Stimulated activated CD4-positive, alpha-beta T cell treated with anti-CD3 and anti-CD28 coated beads, TNF-alpha, amount 100 ng/mL, for 24 hours (primary cell): ENCODE data around the gene FBXL16.
"Not testable (repeated sequence)": the region's sequence is repeated elsewhere in the genome, so short reads cannot be mapped to it uniquely, and the experiment has no call there.

Experiments
- DNase-seq, 3 experiments: peaks; one replicate each; pipeline ENCODE4 v3.0.0-alpha.2; 2020; ENCODE audit warnings: low read depth in 3 of 3

The FBXL16 gene, protein sequence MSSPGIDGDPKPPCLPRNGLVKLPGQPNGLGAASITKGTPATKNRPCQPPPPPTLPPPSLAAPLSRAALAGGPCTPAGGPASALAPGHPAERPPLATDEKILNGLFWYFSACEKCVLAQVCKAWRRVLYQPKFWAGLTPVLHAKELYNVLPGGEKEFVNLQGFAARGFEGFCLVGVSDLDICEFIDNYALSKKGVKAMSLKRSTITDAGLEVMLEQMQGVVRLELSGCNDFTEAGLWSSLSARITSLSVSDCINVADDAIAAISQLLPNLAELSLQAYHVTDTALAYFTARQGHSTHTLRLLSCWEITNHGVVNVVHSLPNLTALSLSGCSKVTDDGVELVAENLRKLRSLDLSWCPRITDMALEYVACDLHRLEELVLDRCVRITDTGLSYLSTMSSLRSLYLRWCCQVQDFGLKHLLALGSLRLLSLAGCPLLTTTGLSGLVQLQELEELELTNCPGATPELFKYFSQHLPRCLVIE

DNA sequence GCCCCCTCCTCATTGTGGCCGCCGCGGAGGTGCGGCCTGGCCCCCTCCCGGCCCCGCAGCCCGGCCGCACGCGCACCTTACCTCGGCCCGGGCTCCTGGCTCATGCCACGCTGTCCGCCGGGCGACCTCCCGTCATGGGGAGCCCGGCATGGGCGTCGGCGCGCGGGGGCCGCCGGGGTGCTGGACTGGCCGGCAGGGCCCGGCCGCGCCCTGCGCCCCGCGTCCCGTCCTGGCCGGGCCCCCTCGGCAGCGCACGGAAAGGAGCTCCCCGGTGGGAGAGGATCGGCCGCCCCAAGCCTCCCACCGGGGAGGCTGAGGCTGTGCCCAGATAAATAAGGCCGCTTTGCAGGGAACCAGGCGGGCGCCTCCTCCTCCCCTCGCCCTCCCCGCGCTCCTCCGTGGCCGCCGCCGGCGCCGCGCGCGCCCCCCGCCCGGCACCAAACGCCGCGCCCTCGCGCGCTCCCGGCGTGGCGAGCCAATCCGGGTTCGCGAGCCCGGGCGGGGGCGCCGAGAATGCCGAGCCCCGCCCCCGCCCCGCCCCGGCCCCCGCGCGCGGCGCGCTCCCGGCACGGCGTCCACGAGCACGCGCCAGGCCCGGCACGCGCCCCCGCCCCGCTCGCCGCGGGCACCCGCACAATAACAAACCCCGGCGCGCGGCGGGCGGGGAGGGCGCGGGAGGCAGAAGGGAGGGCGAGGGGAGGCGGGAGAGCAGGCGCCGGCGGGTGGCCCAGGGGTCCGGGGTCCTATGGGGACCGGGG lies at the start of gene FBXL16:
Gene FBXL16 (minus strand): TSS at position 371 of the 758 bp plus-strand sequence. CDS start 8,396 bp downstream, outside the sequence.
- DNase-seq: no peak

DNA sequence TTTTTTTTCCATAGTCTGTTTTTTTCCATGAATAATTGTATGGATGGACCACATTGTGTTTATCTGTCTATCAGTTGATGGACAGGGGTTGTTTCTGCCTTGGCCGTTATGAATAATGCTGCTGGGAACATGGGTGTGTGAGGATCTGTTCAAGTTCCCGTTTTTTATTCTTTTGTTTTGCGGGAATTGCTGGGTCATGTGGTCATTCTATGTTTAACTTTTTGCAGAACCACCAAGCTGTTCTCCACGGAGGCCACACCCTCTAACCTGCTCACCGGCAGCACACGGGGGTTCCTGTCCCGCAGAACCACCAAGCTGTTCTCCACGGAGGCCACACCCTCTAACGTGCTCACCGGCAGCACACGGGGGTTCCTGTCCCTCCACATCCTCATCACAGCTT lies 49.1 kb upstream of the FBXL16 start:
- no peak for DNase-seq

DNA sequence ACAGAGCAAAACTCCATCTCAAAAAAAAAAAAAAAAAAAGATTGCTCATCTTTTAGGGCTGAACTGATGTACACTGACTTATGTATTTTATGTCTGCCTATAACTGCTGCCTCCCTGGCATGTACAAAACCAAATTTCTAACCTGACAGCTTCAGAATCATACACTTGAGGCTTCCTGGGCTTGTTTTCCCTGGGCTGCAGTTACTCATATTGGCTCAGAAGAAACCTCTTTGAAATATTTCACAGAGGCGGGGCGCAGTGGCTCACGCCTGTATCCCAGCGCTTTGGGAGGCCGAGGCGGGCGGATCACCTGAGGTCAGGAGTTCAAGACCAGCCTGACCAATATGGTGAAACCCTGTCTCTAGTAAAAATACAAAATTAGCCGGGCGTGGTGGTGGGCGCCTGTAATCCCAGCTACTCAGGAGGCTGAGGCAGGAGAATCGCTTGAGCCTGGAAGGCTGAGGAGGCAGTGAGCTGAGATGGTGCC lies 48.6 kb upstream of the FBXL16 start:
- DNase-seq: not testable (repeated sequence)

DNA sequence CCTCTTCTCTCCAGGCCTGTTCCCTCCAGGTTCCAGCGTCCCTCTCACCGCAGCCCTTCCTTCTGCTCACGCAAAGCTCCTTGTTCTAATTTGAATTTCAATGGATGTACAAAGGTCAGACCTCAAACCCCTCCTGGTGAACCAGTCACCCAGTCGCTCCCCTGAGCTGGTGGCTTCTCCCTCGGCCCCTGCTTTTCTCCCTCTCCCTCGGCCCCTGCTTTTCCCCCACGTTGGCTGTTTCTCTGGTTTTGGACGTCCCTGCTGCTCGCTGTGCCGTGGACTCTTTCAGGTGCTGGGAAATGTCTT lies 46.4 kb upstream of the FBXL16 start:
- DNase-seq: no peak

DNA sequence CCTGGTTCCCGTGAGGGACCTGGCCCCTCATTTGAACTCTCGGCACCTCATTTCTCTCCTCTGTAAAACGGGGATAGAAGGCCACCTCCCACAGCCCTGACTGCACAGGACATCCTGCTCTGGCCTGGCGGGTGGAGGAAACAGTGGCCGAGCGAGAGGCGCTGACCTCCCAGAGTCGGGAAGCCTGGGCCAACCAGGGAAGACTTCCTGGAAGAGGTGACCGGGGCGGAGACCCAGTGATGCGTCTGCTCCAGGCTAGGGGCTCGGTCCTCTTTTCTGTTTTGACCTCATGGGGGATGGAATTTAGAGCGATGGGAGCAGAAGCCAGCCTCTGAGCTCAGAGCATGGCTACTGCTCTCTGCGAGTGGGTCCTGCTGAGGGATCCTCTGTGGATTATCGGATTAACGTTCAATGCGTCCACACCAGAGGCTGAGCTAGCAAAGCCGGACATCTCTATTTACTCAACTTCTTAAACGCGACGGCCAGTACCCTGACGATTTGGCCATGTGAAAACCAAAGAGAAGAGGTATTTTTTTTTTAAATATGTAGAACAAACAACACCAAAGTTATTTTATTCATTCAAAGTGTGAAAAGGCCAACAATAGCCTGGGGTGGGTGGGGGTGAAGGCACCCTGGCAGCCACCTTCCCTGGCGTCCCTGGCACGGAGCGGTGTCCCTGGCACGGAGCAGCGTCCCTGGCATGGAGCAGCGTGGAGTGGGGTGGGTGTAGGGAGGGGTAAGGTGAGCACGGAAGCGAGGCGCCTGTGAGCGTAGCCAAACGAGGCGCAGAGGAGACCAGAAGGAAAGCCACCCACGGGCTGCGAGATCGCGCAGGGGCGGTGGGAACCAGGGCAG lies 45.8 kb upstream of the FBXL16 start:
- DNase-seq: no peak

DNA sequence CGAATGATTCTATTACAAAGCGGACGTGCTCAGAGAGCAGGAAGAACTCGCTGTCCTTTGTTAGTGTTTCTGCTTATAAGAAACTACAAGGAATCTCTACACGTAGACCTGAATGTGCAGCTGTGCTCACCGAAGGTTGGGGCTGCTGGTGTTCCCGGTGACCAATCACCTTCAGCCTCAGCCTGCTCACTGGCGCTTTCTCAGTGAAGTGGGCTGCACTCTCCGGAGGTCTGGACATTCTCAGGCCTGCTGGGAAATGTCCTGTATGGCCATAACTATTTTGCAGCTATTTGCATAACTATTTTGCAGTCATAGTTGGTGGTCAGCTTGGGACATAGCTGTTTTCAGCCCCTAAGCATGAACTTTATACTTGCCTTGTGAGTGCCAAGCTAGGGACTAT lies 44.9 kb upstream of the FBXL16 start:
- DNase-seq: no peak

DNA sequence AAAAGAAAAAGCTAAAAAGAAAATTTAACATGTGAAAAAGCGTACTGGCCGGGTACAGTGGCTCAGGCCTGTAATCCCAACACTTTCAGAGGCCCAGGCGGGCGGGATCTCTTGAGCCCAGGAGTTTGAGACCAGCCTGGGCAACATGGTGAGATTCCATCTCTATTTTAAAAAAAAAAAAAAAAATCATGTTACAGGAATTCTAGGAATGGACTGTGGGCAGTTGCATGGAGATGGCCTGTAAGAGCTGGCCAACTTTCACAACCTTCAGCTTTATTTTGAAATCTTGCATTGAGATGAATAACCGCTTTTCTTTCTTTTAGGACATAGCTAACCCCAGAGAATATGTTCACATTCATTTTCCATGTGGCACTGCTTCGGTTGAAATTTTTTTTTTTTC lies 43.4 kb upstream of the FBXL16 start:
- no peak for DNase-seq

DNA sequence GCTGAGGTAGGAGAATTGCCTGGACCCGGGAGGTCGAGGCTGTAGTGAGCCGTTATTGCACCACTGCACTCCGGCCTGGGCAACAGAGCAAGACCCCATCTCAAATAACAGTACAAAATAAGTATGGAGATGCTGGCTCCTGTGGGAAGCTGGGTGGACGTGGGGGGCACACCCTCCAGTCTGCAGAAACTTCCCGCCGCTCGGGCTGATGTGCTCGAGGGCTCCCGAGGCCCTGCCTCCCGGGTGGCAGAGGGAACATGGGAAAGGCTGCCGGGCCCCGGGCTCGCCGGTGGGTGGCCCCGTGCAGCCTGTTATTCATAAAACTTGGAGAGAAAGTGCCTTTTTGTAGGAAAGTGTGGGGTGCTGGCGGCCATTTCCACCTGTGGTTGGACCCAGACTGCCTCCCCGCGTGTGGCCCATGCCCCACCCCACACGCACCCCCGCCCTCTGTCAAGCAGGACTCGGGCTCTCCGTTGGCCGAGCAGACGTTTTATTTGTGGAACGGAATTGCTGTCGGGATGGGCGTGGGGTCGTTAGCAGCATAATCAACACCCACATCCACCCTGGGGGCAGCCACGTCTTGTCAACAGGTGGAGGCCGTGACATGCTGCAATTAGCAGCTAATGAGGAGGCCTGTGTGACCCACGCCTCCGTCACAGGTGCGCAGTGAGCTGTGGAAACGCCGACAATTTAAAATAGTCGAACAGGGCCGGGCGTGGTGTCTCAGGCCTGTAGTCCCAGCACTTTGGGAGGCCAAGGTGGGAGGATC lies 42.6 kb upstream of the FBXL16 start:
- no peak for DNase-seq

DNA sequence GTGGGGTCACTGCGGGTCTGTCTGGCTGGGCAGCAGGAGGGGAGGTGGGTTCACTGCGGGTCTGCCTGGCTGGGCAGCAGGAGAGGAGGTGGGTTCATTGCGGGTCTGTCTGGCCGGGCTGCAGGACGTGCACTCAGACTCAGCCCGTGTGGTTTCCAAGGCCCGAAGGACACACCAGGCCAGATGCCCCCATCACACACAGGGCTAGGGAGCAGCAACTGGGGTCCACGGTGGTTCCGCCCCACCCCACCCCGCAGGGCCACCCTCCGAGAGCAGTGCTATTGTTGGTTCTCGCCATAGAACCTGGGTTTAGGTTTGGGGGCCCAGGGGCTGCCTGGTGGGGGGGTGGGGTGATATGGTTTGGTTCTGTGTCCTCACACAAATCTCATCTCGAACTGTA lies 41.0 kb upstream of the FBXL16 start:
- no peak for DNase-seq

DNA sequence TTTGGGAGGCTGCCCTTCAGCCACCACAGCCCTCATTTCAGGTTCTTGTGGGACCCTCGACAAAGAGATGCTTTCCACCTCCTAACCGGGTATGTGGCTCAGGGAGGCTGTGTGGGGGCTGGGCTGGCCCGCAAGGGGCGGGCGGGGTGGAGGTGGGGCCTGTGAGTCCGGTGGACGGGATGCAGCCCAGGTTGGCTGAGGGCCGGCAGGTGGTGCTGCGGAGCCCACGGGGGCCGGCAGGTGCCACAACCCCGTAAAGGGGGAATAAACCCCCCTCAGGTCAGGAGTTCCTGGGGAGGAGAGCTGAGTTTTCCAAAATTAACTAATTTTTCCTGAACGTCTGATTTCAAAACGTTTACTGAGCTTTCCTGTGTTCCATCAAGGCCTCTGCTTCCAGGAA lies 40.1 kb upstream of the FBXL16 start:
- peak in 1 of 3 experiments; percentile 28 for DNase-seq

DNA sequence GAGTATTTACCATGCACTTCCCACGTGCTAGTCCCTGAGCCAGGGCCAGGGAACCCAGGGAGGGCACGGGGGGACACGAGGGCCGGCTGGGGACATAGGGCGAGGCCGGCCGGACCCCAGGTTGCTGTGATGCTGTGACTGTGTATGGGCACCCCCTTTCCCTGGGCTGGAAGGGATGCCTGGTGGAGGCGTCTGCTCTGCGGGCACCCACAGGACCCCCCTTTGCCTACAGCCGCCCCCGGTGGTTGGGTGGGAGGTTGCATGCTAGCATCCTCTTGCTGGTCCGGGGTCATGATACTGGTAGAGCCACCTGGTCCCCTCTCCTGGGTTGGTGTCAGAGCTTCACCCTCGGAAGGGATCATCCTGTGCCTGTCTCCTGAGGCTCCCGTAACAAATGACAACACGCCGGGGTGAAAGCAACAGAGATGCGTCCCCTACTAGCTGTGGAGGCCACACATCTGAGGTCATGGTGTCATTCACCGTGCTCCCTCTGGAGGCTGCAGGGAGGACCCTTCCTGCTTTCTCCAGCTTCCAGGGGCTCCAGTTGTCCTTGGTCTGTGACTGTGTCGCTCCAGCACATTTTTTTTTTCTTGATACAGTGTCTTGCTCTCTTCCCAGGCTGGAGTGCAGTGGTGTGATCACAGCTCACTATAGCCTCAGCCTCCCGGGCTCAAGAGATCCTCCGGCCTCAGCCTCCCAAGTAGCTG lies 38.3 kb upstream of the FBXL16 start:
- no peak for DNase-seq

DNA sequence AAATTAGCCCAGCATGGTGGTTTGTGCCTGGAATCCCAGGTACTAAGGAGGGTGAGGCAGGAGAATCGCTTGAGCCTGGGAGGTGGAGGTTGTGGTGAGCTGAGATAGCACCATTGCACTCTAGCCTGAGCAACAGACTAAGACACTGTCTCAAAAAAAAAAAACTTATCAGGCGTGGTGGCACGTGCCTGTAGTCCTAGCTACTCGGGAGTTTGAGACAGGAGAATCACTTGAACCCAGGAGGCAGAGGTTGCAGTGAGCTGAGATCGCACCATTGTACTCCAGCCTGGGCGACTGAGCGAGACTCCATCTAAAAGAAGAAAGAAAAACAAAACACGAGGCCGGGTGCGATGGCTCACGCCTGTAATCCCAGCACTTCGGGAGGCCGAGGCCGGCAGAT lies 37.3 kb upstream of the FBXL16 start:
- DNase-seq: not testable (repeated sequence)

DNA sequence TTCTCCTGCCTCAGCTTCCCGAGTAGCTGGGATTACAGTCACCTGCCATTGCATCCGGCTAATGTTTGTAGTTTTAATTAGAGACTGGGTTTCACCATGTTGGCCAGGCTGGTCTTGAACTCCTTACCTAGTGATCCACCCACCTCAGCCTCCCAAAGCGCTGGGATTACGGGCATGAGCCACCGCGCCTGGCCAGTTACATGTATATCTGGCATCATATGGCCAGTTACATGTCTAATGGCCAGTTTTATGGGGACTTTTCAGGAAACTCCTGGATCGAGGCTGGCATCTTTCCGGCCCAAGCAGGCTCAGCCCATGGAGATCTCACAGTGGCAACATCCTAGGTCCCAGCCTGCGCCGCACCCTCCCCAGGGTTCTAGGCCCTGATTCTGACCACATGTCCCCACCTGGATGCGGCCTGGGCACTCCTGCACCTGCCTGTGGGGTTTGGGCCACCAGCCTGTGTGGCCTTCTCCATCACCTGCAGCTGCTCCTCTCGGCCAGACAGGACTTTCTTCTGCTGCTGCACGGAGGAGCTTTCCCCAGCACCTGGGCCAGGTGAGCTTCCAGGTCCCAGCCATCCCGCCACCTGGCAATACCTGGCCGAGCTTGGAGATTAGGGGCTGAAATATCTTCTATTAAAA lies 36.5 kb upstream of the FBXL16 start:
- DNase-seq: no peak

DNA sequence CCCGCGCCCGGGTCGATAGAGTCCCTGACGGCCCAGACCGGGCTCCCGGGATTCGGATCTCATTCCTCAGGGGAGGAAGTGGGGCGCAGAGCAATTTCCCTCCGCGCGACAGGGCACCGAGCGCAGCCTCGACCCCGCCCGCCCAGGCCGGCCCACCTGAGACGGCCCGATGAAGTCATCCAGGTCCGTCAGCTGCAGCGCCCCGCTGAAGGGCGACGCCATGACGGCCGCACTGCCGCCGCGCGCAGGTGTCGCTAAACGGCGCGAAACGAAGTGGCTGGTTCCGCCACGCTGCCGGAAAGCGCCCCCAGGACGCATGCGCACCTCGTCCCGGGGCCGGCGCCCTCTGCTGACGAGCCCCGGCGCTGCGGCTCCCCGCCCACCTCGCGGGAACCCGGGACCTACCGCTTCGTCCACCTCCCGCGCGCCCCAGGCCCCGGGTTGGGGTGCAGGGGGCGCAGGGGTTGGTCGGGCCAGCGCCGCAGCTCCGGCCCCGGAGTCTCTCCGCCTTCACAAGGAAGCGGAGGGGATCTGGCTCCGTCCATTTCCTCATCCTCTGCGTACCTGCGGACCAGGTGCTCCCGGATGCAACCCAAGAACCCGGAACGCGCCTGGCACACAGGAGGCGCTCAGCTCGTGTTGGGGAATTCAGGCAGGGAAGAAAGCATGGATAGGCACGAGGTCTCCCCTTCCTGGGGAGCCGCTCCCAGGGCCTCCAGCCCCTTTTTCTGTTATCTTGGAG lies 35.3 kb upstream of the FBXL16 start, which contains the start of gene CIAO3:
Gene CIAO3 (minus strand): TSS at position 234 of the 742 bp plus-strand sequence. CDS start 12 bp downstream, at position 222.
- DNase-seq: peak; percentile 85 to 93 (median 90)

DNA sequence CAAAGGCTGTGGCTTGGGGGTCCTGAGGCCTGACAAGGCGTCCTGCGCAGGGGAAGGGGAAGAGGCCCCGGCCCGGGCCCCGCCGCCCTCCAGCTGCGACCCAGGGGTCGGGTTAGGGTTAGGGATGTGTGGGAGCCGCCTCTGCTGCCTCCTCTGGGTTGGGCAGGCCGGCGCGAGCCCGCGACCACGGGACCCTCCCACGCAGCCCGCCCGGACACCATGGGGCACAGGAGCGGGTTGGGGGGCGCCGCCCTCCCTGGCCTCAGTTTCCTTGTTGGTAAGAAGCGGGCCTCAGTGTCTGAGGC lies 34.8 kb upstream of the FBXL16 start:
- DNase-seq: no peak

DNA sequence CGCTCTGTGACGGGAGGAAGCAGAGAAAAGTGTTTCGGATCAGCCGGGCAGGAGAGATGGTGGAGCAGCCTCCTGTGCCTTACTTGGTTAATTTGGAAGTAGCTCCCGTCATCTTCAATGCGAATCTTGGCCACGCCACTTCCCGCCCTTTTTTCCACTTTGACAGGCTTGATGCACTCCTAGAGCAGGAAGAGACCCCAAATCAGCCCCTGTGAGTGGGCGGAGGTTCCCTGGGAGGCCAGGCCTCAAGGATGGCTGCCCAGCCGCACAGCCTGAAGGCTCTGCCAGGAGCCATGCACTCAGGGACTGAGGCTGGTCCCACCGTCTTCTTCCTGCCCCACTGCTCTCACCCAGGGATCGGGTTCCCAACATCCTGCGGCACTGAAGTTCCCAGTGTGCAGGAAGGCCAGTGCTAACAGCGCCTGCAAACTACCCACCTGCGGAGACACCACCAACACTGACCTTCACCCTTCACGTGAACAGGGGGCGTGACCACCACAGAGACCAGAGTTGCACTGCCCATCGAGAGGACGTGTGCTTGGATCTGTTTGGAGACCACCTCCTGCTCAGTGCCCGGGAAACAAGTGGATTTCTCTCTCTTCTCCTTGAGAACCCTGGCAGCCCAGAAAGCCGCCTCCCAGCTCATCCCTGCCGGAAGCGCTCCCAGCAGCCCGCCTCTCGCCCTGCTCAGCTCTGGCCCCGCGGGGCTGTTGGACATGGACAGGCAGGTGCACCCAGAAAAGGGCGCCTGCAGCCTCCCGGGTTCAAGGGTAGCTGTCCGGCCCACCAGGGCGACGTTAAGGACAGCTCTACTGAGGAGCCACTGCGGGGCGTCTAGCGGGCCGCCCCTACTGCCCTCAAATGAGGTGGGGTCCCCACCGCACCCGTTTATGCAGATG lies 34.2 kb upstream of the FBXL16 start:
- no peak for DNase-seq

DNA sequence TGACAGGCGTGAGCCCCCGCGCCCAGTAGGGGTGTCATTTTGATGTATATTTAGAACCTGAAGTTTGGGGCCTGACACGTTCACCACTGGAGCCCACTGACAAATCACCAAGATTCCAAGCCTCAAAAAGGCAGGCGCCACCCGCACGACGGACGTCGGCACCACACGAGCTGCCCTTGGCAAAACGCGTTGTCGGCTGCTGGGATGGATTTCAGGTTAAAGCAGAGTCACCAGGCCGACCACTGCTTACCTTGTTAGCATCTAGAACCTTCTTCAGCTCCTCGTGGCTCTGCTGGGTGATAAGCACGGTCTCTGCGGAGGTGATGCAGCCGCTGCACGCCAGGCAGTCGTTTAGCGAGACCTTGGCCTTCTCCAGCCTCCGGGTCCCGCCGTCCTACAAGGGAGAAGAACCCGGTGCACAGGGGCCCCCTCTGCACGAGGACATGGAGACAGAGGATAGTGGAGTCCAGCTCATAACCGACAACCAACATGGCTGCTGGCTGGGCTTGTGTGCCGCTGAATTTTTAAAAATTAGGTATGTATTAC lies 31.4 kb upstream of the FBXL16 start:
- DNase-seq: no peak

DNA sequence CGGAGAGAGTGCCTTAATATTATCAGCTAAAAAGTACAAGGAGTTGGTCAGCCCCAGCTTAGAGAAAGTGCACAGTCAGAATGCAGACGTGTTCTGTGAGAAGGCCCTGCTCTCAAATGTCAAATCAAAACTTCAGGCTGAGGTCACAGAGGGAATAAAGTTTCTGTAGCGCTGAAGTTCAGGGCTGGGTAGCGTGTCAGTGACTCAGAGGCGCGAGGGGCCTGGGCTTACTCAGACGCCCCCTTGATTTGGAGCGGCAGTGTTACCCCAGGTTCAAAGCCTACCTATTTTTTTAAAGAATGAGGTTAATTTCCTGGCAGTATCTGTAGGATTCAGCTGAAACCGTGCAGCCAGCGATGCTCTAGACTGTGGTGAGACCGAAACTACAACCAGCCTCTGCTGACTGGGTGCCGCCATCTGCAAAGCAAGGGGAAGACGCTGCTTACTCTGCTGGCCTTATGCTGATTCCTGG lies 30.4 kb upstream of the FBXL16 start:
- DNase-seq: peak in 1 of 3 experiments; percentile 70
